ENCODE results near the gene TESK1. TPM values are rescaled to one million over a fixed set of nuclear protein-coding genes. Genes with fewer than 3 reads are reported as not detected.
"Not testable (repeated sequence)": the region's sequence is repeated elsewhere in the genome, so short reads cannot be mapped to it uniquely, and the experiment has no call there.

The TESK1 gene
- total RNA-seq, 2 donors from 2014 or later, result 37.7 to 47.8 TPM

GRCh38 chr9:35577486-35577885 is 27.6 kb upstream of the TESK1 start:
- DNase-seq, result no peak
- intact Hi-C loops (cut with DNase I, micrococcal nuclease), result no loop called here
- no peak for ATAC-seq

- intact Hi-C loops (cut with DNase I, micrococcal nuclease), result no loop called here
- no peak for ATAC-seq
- no peak for DNase-seq
Observed at GRCh38 chr9:35579130-35579529, 25.9 kb upstream of the TESK1 start.

GRCh38 chr9:35579659-35580227 is 25.3 kb upstream of the TESK1 start:
- DNase-seq; ATAC-seq; intact Hi-C loops (cut with DNase I, micrococcal nuclease): not testable (repeated sequence)

- DNase-seq; ATAC-seq; intact Hi-C loops (cut with DNase I, micrococcal nuclease): not testable (repeated sequence)
Observed at GRCh38 chr9:35583521-35583920, 21.5 kb upstream of the TESK1 start.

GRCh38 chr9:35584681-35585080 is 20.4 kb upstream of the TESK1 start:
- ATAC-seq; intact Hi-C loops (cut with DNase I, micrococcal nuclease): not testable (repeated sequence)

GRCh38 chr9:35588506-35588905 is 16.6 kb upstream of the TESK1 start:
- ATAC-seq; DNase-seq; intact Hi-C loops (cut with DNase I, micrococcal nuclease): not testable (repeated sequence)

More at GRCh38 chr9:35584681-35585080, 20.4 kb upstream of the TESK1 start:
- not testable (repeated sequence) for DNase-seq

- no peak for ATAC-seq
- intact Hi-C loops (cut with DNase I, micrococcal nuclease), result no loop called here
- no peak for DNase-seq
Observed at GRCh38 chr9:35593581-35593980, 11.5 kb upstream of the TESK1 start.

GRCh38 chr9:35594471-35594870 is 10.6 kb upstream of the TESK1 start:
- no peak for DNase-seq
- ATAC-seq, result no peak
- intact Hi-C loops (cut with DNase I, micrococcal nuclease), result no loop called here

GRCh38 chr9:35596907-35597306 is 8.2 kb upstream of the TESK1 start:
- ATAC-seq; DNase-seq; intact Hi-C loops (cut with DNase I, micrococcal nuclease): not testable (repeated sequence)

- intact Hi-C loops (cut with DNase I, micrococcal nuclease), result no loop called here
- peak; percentile 67 for ATAC-seq
- DNase-seq, result peak; percentile 39 to 50
Observed at GRCh38 chr9:35598866-35599590, 6.0 kb upstream of the TESK1 start.

- DNase-seq (no peak), ATAC-seq (no peak)
- intact Hi-C loops (cut with DNase I, micrococcal nuclease), result no loop called here
Observed at GRCh38 chr9:35599763-35600604, 5.1 kb upstream of the TESK1 start.

GRCh38 chr9:35603506-35603985 is 1.5 kb upstream of the TESK1 start:
- ATAC-seq, result peak; percentile 0
- intact Hi-C loops (cut with DNase I, micrococcal nuclease), result no loop called here
- DNase-seq, result peak; percentile 54 to 67

- intact Hi-C loops (cut with DNase I, micrococcal nuclease), result no loop called here
- DNase-seq (peak; percentile 100), ATAC-seq (peak; percentile 88)
Observed at GRCh38 chr9:35603986-35604577, 980 bp upstream of the TESK1 start.

GRCh38 chr9:35605351-35606137 is 482 bp downstream of the TESK1 start:
- intact Hi-C loops (cut with DNase I, micrococcal nuclease), result no loop called here
- ATAC-seq, result peak; percentile 1
- peak; percentile 49 to 61 for DNase-seq

- no peak for DNase-seq
- intact Hi-C loops (cut with DNase I, micrococcal nuclease), result no loop called here
- no peak for ATAC-seq
Observed at GRCh38 chr9:35606138-35606504, 1.1 kb downstream of the TESK1 start.

- DNase-seq (no peak), ATAC-seq (no peak)
- intact Hi-C loops (cut with DNase I, micrococcal nuclease), result no loop called here
Observed at GRCh38 chr9:35606726-35607125, 1.7 kb downstream of the TESK1 start.

GRCh38 chr9:35608221-35608620 is 3.2 kb downstream of the TESK1 start:
- no peak for ATAC-seq

More at GRCh38 chr9:35608221-35608620, 3.2 kb downstream of the TESK1 start:
- DNase-seq, result no peak
- intact Hi-C loops (cut with DNase I, micrococcal nuclease), result no loop called here
